Uterus (tissue), 2 donors: ENCODE data around the gene OR14K1.

ENCODE experiments used
- POLR2A ChIP-seq, 2 donors: fragments of 450-650 bp; IDR thresholded peaks; one replicate each; pipeline ENCODE4 v1.6.1; 2016; ENCODE audit warnings: antibody characterized with exemption in 2 of 2, mild to moderate bottlenecking in 1 of 2, moderate library complexity in 1 of 2
- TF ChIP-seq, protein P1 (sequence below), 4 experiments: fragments of 200-600 bp in 2 of 4; fragments of 450-650 bp in 2 of 4; sonication (generic) in 2 of 4; IDR thresholded peaks; one replicate each; pipeline ENCODE4 v1.5.1; 2016 to 2019; ENCODE audit warnings: antibody characterized with exemption in 4 of 4, mild to moderate bottlenecking in 2 of 4, moderate library complexity in 1 of 4

DNA sequence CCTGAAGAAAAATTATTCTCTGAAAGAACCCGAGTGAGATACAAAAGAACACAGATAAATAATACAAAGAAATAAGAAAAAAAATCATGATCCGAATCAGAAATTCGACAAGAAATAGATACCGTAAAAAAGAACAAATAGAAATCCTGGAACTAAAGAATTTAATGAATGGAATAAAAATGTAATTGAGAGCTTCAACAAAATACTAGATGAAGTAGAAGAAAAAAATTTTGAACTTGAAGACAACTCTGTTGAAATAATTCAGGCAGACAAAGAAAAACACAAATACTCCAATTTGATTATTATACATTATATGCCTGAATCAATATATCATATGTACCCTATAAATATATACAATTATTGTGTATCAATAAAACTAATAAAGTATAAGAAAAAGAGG lies 17.2 kb upstream of the OR14K1 start:
- TF ChIP-seq, protein P1, sequence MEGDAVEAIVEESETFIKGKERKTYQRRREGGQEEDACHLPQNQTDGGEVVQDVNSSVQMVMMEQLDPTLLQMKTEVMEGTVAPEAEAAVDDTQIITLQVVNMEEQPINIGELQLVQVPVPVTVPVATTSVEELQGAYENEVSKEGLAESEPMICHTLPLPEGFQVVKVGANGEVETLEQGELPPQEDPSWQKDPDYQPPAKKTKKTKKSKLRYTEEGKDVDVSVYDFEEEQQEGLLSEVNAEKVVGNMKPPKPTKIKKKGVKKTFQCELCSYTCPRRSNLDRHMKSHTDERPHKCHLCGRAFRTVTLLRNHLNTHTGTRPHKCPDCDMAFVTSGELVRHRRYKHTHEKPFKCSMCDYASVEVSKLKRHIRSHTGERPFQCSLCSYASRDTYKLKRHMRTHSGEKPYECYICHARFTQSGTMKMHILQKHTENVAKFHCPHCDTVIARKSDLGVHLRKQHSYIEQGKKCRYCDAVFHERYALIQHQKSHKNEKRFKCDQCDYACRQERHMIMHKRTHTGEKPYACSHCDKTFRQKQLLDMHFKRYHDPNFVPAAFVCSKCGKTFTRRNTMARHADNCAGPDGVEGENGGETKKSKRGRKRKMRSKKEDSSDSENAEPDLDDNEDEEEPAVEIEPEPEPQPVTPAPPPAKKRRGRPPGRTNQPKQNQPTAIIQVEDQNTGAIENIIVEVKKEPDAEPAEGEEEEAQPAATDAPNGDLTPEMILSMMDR (IDR thresholded peaks at IDR 0.05) = no peak
- no peak for TF ChIP-seq POLR2A (IDR thresholded peaks at IDR 0.05)
